Ovary (tissue), 3 donors: ENCODE data around the gene SOCS4.

ENCODE experiments used
- EP300 ChIP-seq: sonication (generic); formaldehyde crosslinking; IDR thresholded peaks from one replicate; pipeline ENCODE4 v1.6.1; 2017; ENCODE audit warnings: antibody characterized with exemption
- POLR2A ChIP-seq: fragments of 450-650 bp; IDR thresholded peaks from one replicate; pipeline ENCODE4 v1.6.1; 2017; ENCODE audit warnings: antibody characterized with exemption, mild to moderate bottlenecking, moderate library complexity
- TF ChIP-seq, protein P1 (sequence below), 3 donors: fragments of 450-650 bp in 2 of 3; fragments of 200-600 bp in 1 of 3; IDR thresholded peaks; one replicate each; pipeline versions ENCODE4 v1.5.1 to v1.8.0; 2016 to 2022; ENCODE audit warnings: antibody characterized with exemption in 3 of 3, mild to moderate bottlenecking in 1 of 3
- donor health status: DM: no; HTN: no; CAD: no.

DNA sequence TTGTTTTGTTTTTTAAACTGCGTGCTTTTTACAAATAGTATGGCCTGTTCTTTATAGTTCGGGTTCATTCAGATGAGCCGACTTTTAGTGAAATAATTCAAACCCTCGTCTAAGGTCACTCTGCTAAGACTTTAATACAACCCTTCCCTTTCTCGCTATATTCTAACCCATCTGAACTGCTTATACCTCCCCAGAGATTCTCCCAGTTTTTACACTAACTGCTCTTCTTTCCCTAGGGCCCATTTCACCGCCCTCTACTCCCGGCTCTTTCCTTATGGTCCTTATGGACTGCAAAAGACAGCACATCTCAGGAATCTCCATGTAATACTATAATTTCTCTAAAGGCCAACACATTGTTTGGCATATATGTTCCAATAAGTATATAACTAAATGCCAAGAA, 26.5 kb downstream of the SOCS4 start:
- TF ChIP-seq, protein P1, sequence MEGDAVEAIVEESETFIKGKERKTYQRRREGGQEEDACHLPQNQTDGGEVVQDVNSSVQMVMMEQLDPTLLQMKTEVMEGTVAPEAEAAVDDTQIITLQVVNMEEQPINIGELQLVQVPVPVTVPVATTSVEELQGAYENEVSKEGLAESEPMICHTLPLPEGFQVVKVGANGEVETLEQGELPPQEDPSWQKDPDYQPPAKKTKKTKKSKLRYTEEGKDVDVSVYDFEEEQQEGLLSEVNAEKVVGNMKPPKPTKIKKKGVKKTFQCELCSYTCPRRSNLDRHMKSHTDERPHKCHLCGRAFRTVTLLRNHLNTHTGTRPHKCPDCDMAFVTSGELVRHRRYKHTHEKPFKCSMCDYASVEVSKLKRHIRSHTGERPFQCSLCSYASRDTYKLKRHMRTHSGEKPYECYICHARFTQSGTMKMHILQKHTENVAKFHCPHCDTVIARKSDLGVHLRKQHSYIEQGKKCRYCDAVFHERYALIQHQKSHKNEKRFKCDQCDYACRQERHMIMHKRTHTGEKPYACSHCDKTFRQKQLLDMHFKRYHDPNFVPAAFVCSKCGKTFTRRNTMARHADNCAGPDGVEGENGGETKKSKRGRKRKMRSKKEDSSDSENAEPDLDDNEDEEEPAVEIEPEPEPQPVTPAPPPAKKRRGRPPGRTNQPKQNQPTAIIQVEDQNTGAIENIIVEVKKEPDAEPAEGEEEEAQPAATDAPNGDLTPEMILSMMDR (IDR thresholded peaks at IDR 0.05): no peak
- TF ChIP-seq POLR2A: no peak
- no peak for TF ChIP-seq EP300
